Nephron progenitor cell (in vitro differentiated cells): ENCODE results near the gene CD63.

Source experiments
- DNase-seq: peaks from one replicate; pipeline ENCODE4 v3.0.0; 2021
- H3K27ac Mint-ChIP-seq: 2 replicates; pipeline ENCODE4 v1.8.0; 2021; ENCODE audit warnings: mild to moderate bottlenecking, moderate library complexity, mixed read lengths
- H3K27me3 Mint-ChIP-seq: 2 replicates; pipeline ENCODE4 v1.8.0; 2021; ENCODE audit warnings: mild to moderate bottlenecking, low read depth, mixed read lengths; ENCODE audit not compliant: poor library complexity
- H3K36me3 Mint-ChIP-seq: 2 replicates; pipeline ENCODE4 v1.8.0; 2021; ENCODE audit warnings: low read depth, mixed read lengths
- H3K4me1 Mint-ChIP-seq: 2 replicates; pipeline ENCODE4 v1.8.0; 2021; ENCODE audit warnings: mixed read lengths
- H3K4me3 Mint-ChIP-seq: 2 replicates; pipeline ENCODE4 v1.8.0; 2021; ENCODE audit warnings: mild to moderate bottlenecking, moderate library complexity, mixed read lengths
- H3K9me3 Mint-ChIP-seq: 2 replicates; pipeline ENCODE4 v1.8.0; 2021; ENCODE audit warnings: mild to moderate bottlenecking, moderate library complexity, mixed read lengths
- TF ChIP-seq, protein P1 (sequence below): fragments of 200-600 bp; sonication (generic); IDR thresholded peaks from 2 replicates; pipeline ENCODE4 v1.5.0; 2021; ENCODE audit warnings: antibody characterized with exemption

The CD63 gene

GRCh38 chr12:55684761-55685370 lies 43.9 kb downstream of the CD63 start:
- TF ChIP-seq, protein P1, sequence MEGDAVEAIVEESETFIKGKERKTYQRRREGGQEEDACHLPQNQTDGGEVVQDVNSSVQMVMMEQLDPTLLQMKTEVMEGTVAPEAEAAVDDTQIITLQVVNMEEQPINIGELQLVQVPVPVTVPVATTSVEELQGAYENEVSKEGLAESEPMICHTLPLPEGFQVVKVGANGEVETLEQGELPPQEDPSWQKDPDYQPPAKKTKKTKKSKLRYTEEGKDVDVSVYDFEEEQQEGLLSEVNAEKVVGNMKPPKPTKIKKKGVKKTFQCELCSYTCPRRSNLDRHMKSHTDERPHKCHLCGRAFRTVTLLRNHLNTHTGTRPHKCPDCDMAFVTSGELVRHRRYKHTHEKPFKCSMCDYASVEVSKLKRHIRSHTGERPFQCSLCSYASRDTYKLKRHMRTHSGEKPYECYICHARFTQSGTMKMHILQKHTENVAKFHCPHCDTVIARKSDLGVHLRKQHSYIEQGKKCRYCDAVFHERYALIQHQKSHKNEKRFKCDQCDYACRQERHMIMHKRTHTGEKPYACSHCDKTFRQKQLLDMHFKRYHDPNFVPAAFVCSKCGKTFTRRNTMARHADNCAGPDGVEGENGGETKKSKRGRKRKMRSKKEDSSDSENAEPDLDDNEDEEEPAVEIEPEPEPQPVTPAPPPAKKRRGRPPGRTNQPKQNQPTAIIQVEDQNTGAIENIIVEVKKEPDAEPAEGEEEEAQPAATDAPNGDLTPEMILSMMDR, result no peak
- Mint-ChIP-seq H3K4me3 (no peak overlapping the region), H3K9me3 (no peaks in the 10 kb centered on the region), H3K36me3 (no peaks in the 10 kb centered on the region), H3K27ac (no peak overlapping the region), H3K27me3 (peaks cover 3% of the 10 kb centered on the region), H3K4me1 (peaks cover 34% of the 10 kb centered on the region)
- DNase-seq, result no peak

DNA sequence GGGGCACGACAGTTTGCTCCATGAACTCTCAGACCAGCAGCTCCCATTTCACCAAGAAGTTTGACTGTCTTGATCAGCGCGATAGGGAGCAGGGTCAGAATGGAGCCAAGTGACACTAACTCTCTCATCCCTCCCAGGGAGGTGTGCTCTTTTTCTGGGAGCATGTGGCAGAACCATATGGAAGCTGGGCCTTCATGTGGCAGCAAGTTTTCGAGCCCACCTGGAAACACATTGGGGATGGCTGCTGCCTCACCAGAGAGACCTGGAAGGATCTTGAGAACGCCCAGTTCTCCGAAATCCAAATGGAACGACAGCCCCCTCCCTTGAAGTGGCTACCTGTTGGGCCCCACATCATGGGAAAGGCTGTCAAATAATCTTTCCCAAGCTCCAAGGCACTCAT lies 45.1 kb downstream of the CD63 start:
- Mint-ChIP-seq H3K4me3 (no peak overlapping the region), H3K4me1 (peaks cover 34% of the 10 kb centered on the region), H3K27ac (no peak overlapping the region), H3K27me3 (peaks cover 6% of the 10 kb centered on the region), H3K36me3 (no peaks in the 10 kb centered on the region), H3K9me3 (no peaks in the 10 kb centered on the region)
- TF ChIP-seq, protein P1, result no peak
- DNase-seq, result no peak

GRCh38 chr12:55682087-55682796 lies 46.6 kb downstream of the CD63 start:
- H3K27me3 Mint-ChIP-seq, result peaks cover 10% of the 10 kb centered on the region
- peak overlapping the region; percentile 84 for H3K4me3 Mint-ChIP-seq
- DNase-seq, result no peak
- no peak overlapping the region for H3K27ac Mint-ChIP-seq
- TF ChIP-seq, protein P1, result no peak
- no peaks in the 10 kb centered on the region for H3K36me3 Mint-ChIP-seq
- H3K9me3 Mint-ChIP-seq, result no peaks in the 10 kb centered on the region
- H3K4me1 Mint-ChIP-seq, result peaks cover 34% of the 10 kb centered on the region

- H3K4me3 Mint-ChIP-seq, result peak overlapping the region; percentile 84
- peak; percentile 61 for DNase-seq
- peaks cover 34% of the 10 kb centered on the region for H3K4me1 Mint-ChIP-seq
- H3K27ac Mint-ChIP-seq, result no peak overlapping the region
- peaks cover 12% of the 10 kb centered on the region for H3K27me3 Mint-ChIP-seq
- H3K36me3 Mint-ChIP-seq, result no peaks in the 10 kb centered on the region
- TF ChIP-seq, protein P1, result no peak
- H3K9me3 Mint-ChIP-seq, result no peaks in the 10 kb centered on the region
Measured at GRCh38 chr12:55681142-55682077, 47.4 kb downstream of the CD63 start.

DNA sequence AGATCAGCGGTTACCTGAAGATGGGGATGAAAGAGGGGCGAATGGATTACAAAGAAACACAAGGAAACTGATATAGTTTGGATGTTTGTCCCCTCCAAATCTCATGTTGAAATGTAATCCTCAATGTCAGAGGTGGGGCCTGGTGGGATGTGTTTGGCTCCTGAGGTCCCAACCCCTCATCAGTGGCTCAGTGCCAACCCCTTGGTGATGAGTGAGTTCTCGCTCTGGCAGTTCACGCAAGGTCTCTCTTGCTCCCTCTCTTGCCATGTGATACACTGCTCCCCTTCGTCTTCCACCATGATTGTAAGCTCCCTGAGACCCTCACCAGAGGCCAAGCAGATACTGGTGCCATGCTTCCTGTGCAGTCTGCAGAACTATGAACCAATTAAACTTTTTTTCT lies 49.1 kb downstream of the CD63 start:
- Mint-ChIP-seq H3K9me3 (no peaks in the 10 kb centered on the region), H3K27ac (no peak overlapping the region), H3K27me3 (peaks cover 22% of the 10 kb centered on the region), H3K4me1 (peaks cover 34% of the 10 kb centered on the region), H3K4me3 (no peak overlapping the region), H3K36me3 (no peaks in the 10 kb centered on the region)
- TF ChIP-seq, protein P1, result no peak
- no peak for DNase-seq
